Liver (tissue), 9 donors: Measurements from ENCODE around the gene RAB22A. TPM values are rescaled to one million over a fixed set of nuclear protein-coding genes. Genes with fewer than 3 reads are reported as not detected.

Source experiments
- DNase-seq: peaks from one replicate; pipeline ENCODE4 v3.0.0-alpha.2; 2017; ENCODE audit warnings: low spot score
- H3K27ac ChIP-seq, 2 donors: one replicate each; pipeline ENCODE4 v1.7.0; 2013; ENCODE audit warnings: inconsistent platforms in 2 of 2, low read length in 2 of 2, control low read depth in 1 of 2, low read depth in 1 of 2, mild to moderate bottlenecking in 1 of 2
- H3K27me3 ChIP-seq, 4 donors: one replicate each; pipeline versions ENCODE4 v1.6.1 to v1.7.0; 2013; ENCODE audit warnings: low read length in 3 of 4, inconsistent platforms in 1 of 4, mild to moderate bottlenecking in 1 of 4, moderate library complexity in 1 of 4; ENCODE audit not compliant: control insufficient read depth in 4 of 4, insufficient read depth in 4 of 4
- H3K36me3 ChIP-seq, 4 donors: one replicate each; pipeline versions ENCODE4 v1.6.1 to v1.7.0; 2013; ENCODE audit warnings: low read length in 3 of 4, mild to moderate bottlenecking in 3 of 4, low read depth in 1 of 4, moderate library complexity in 1 of 4; ENCODE audit not compliant: control insufficient read depth in 4 of 4, insufficient read depth in 3 of 4
- H3K4me1 ChIP-seq, 4 donors: one replicate each; pipeline versions ENCODE4 v1.6.1 to v1.7.0; 2013; ENCODE audit warnings: low read length in 3 of 4, mild to moderate bottlenecking in 3 of 4, moderate library complexity in 1 of 4; ENCODE audit not compliant: control insufficient read depth in 4 of 4, insufficient read depth in 4 of 4
- H3K4me3 ChIP-seq, 3 donors: one replicate each; pipeline versions ENCODE4 v1.6.1 to v1.7.0; 2013; ENCODE audit warnings: low read length in 3 of 3, control low read depth in 1 of 3, low read depth in 1 of 3, mild to moderate bottlenecking in 1 of 3
- H3K9ac ChIP-seq, 2 donors: one replicate each; pipeline ENCODE4 v1.7.0; 2013; ENCODE audit warnings: low read length in 2 of 2, mild to moderate bottlenecking in 2 of 2, moderate library complexity in 2 of 2, control low read depth in 1 of 2, low read depth in 1 of 2
- H3K9me3 ChIP-seq, 4 donors: one replicate each; pipeline versions ENCODE4 v1.6.1 to v1.7.0; 2013; ENCODE audit warnings: low read length in 3 of 4; ENCODE audit not compliant: control insufficient read depth in 4 of 4
- ATF3 ChIP-seq: IDR thresholded peaks from 2 replicates; pipeline ENCODE4 v1.6.1; 2016; ENCODE audit warnings: antibody characterized with exemption
- CTCF ChIP-seq: fragments of 150-350 bp; IDR thresholded peaks from 2 replicates; pipeline ENCODE4 v1.5.1; 2017; ENCODE audit warnings: improper control_type of control experiment, low read depth, low read length; ENCODE audit not compliant: missing input control
- EGR1 ChIP-seq, 2 donors: IDR thresholded peaks; 2 replicates each; pipeline ENCODE4 v1.6.1; 2016 to 2018; ENCODE audit warnings: antibody characterized with exemption in 2 of 2, low read depth in 2 of 2
- FOXA1 ChIP-seq: IDR thresholded peaks from 2 replicates; pipeline ENCODE4 v1.6.1; 2016; ENCODE audit warnings: antibody characterized with exemption
- GABPA ChIP-seq, 2 donors: IDR thresholded peaks in 1 of 2; conservative IDR thresholded peaks in 1 of 2; 2 replicates each; pipeline ENCODE4 v1.6.1; 2016; ENCODE audit warnings: antibody characterized with exemption in 2 of 2, mild to moderate bottlenecking in 1 of 2, moderate library complexity in 1 of 2
- HNF4G ChIP-seq: IDR thresholded peaks from 2 replicates; pipeline ENCODE4 v1.6.1; 2016; ENCODE audit warnings: antibody characterized with exemption
- RAD21 ChIP-seq, 2 donors: IDR thresholded peaks; 2 replicates each; pipeline ENCODE4 v1.6.1; 2016; ENCODE audit warnings: antibody characterized with exemption in 2 of 2, mild to moderate bottlenecking in 2 of 2
- REST ChIP-seq: IDR thresholded peaks from 2 replicates; pipeline ENCODE4 v1.6.1; 2016; ENCODE audit warnings: antibody characterized with exemption, mild to moderate bottlenecking
- RXRA ChIP-seq, 2 donors: IDR thresholded peaks; 2 replicates each; pipeline ENCODE4 v1.6.1; 2017 to 2018; ENCODE audit warnings: antibody characterized with exemption in 2 of 2, mild to moderate bottlenecking in 1 of 2
- SP1 ChIP-seq: IDR thresholded peaks from 2 replicates; pipeline ENCODE4 v1.6.1; 2018; ENCODE audit warnings: antibody characterized with exemption, mild to moderate bottlenecking
- ZBTB33 ChIP-seq: IDR thresholded peaks from 2 replicates; pipeline ENCODE4 v1.6.1; 2016; ENCODE audit warnings: antibody characterized with exemption
- WGBS: extraction: QIAGEN DNeasy Blood & Tissue Kit; methylation state at CpG from one replicate; pipeline ENCODE4 v1.1.7; 2013; 5-methylcytosine and 5-hydroxymethylcytosine counted together
- polyA plus RNA-seq, 2 donors: library from polyadenylated mRNA; stranded (reverse) in 1 of 2; unstranded in 1 of 2; fragments of 200-250 nt in 1 of 2; fragments of >200 nt in 1 of 2; fragmentation: Nextera tagmentation in 1 of 2; extraction: Ambion mirVana in 1 of 2; gene quantifications; one replicate each; pipeline versions ENCODE4 v1.2.1 to v1.2.3, GENCODE V29; 2013 to 2015
- total RNA-seq, 2 donors: library from RNA; depleted of rRNA; stranded (reverse); fragments of >200 nt; gene quantifications; one replicate each; pipeline ENCODE4 v1.2.3, GENCODE V29; 2014
- donor health status: healthy.
- donor health status: healthy.
- donor health status: healthy.
- donor health status: healthy.
- donor health status: healthy.

RAB22A gene
- total and polyA plus RNA-seq, 4 donors: 3.0 to 8.1 (median 5.8) TPM

- no peaks in the 10 kb centered on the region for H3K9me3 ChIP-seq
- TF ChIP-seq REST: no peak
- no peak for TF ChIP-seq ATF3
- no peak for TF ChIP-seq EGR1 (IDR thresholded peaks at IDR 0.05; ENCODE audit: low read depth in 2 of 2)
- TF ChIP-seq RXRA (IDR thresholded peaks at IDR 0.05): no peak
- TF ChIP-seq RAD21 (IDR thresholded peaks at IDR 0.05): no peak
- no peak for TF ChIP-seq SP1
- no peak for TF ChIP-seq HNF4G
- TF ChIP-seq GABPA (IDR thresholded peaks at IDR 0.05 in 1 of 2, conservative IDR thresholded peaks at IDR 0.05 in 1 of 2): no peak
- no peak overlapping the region for H3K9ac ChIP-seq
- no peaks in the 10 kb centered on the region for H3K27me3 ChIP-seq
- H3K27ac ChIP-seq: no peak overlapping the region
- 73% methylated on average over 10 of the region's 10 CpGs for WGBS
- DNase-seq: no peak
- peaks cover 0 to 6% (median 1%) of the 10 kb centered on the region in 4 donors for H3K4me1 ChIP-seq
- no peaks in the 10 kb centered on the region for H3K36me3 ChIP-seq
- no peak overlapping the region for H3K4me3 ChIP-seq
Observed at GRCh38 chr20:58375759-58376352, 66.3 kb downstream of the RAB22A start.

- Histone ChIP-seq H3K9ac (no peak overlapping the region), H3K27ac (no peak overlapping the region), H3K36me3 (no peaks in the 10 kb centered on the region), H3K4me3 (no peak overlapping the region), H3K4me1 (peaks cover 0 to 6% (median 1%) of the 10 kb centered on the region in 4 donors), H3K9me3 (peaks cover 0 to 3% (median 0%) of the 10 kb centered on the region in 4 donors), H3K27me3 (no peaks in the 10 kb centered on the region)
- WGBS: 81% methylated on average over 1 of the region's 1 CpG
- DNase-seq: no peak
- TF ChIP-seq CTCF: no peak
- TF ChIP-seq FOXA1: no peak
- no peak for TF ChIP-seq REST
- no peak for TF ChIP-seq ZBTB33
Observed at GRCh38 chr20:58377017-58377416, 67.5 kb downstream of the RAB22A start.
